Ovary (tissue), 9 donors: ENCODE measurements around the gene CPE. TPM values are rescaled to one million over a fixed set of nuclear protein-coding genes. Genes with fewer than 3 reads are reported as not detected.

Source experiments
- DNase-seq, 5 donors: peaks; one replicate each; pipeline ENCODE4 v3.0.0-alpha.2; 2019 to 2020
- H3K27ac ChIP-seq, 2 donors: fragments of 200-600 bp; one replicate each; pipeline versions ENCODE4 v1.5.1 to v1.8.0; 2019 to 2022
- H3K27me3 ChIP-seq: fragments of 200-600 bp; one replicate; pipeline ENCODE4 v1.8.0; 2022
- H3K36me3 ChIP-seq: fragments of 200-600 bp; sonication (generic); one replicate; pipeline ENCODE4 v1.5.1; 2019
- H3K4me1 ChIP-seq: one replicate; pipeline ENCODE4 v1.8.1; 2013; ENCODE audit warnings: mild to moderate bottlenecking, moderate library complexity; ENCODE audit not compliant: insufficient read depth
- H3K4me3 ChIP-seq: fragments of 200-600 bp; sonication (generic); one replicate; pipeline ENCODE4 v1.5.1; 2017
- H3K9me3 ChIP-seq, 2 donors: fragments of 200-600 bp in 1 of 2; sonication (generic) in 1 of 2; one replicate each; pipeline versions ENCODE4 v1.5.1 to v1.8.1; 2013 to 2019; ENCODE audit warnings: mild to moderate bottlenecking in 1 of 2, moderate library complexity in 1 of 2
- EP300 ChIP-seq: sonication (generic); formaldehyde crosslinking; IDR thresholded peaks from one replicate; pipeline ENCODE4 v1.6.1; 2017; ENCODE audit warnings: antibody characterized with exemption
- POLR2A ChIP-seq: fragments of 450-650 bp; IDR thresholded peaks from one replicate; pipeline ENCODE4 v1.6.1; 2017; ENCODE audit warnings: antibody characterized with exemption, mild to moderate bottlenecking, moderate library complexity
- WGBS, 3 donors: extraction: QIAGEN DNeasy Blood & Tissue Kit in 1 of 3; methylation state at CpG; one replicate each; pipeline versions ENCODE4 v1.1.5 to v1.1.7; 2013 to 2017; 5-methylcytosine and 5-hydroxymethylcytosine counted together
- intact Hi-C, 4 donors: fragments of 100-400 bp; cut with DNase I; formaldehyde crosslinking; loops; one replicate each; pipeline versions ENCODE4 v1.11.0 to v1.15.1; 2022 to 2023
- polyA plus RNA-seq, 2 donors: library from polyadenylated mRNA; stranded (reverse); fragments of 200-250 nt in 1 of 2; fragments of 350-450 nt in 1 of 2; fragmentation: Illumina TruSeq in 1 of 2; extraction: RNeasy Lipid Tissue Mini Kit (QIAGEN cat#74804) in 1 of 2; gene quantifications; one replicate each; pipeline ENCODE4 v1.2.3, GENCODE V29; 2013 to 2014
- total RNA-seq, 7 donors: library from RNA; depleted of rRNA in 2 of 7; stranded (reverse); fragments of >200 nt in 2 of 7; fragmentation: NEBNext Ultra II Directional in 3 of 7; extraction: Animal tissue kit (Norgen Biotek cat#: 25700) in 3 of 7; gene quantifications; one replicate each; pipeline versions ENCODE4 v1.1.0 to v1.2.4, GENCODE V29; 2016 to 2023
- TF ChIP-seq, protein P1 (sequence below), 3 donors: fragments of 450-650 bp in 2 of 3; fragments of 200-600 bp in 1 of 3; IDR thresholded peaks; one replicate each; pipeline versions ENCODE4 v1.5.1 to v1.8.0; 2016 to 2022; ENCODE audit warnings: antibody characterized with exemption in 3 of 3, mild to moderate bottlenecking in 1 of 3
- donor health status: DM: no; HTN: no; CAD: no; lungs with moderate emphysema.
- donor health status: DM: no; HTN: no; CAD: no.
- donor health status: Bipolar disorder and iron deficiency.
- donor health status: DM: yes; HTN: yes; CAD: no.
- donor health status: DM: no; HTN: no; CAD: no.
- donor health status: DM: yes; HTN: yes; CAD: no.

Gene CPE
- total and polyA plus RNA-seq, 9 donors: 19.9 to 207 (median 69.2) TPM

DNA sequence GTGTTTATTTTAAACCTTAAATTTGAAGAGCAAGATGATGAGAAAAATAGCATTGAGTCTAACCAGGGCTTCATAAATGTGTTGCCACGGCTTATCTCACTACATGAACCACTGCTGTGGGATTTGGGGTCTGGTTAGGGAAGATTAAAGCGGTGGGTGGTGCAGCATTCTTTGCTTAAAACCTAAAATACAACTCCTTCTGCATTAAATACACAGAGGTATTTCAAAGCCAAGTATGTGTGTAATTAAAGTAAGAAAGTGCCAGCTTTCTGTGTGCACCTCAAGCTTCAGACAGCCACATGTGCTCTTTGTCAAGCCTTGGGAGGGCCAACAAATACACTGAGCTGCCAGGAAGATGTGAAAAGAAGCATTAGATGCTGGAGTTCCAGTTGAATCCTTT, 128.0 kb downstream of the CPE start:
- TF ChIP-seq EP300 (no peak), POLR2A (no peak)
- TF ChIP-seq, protein P1, sequence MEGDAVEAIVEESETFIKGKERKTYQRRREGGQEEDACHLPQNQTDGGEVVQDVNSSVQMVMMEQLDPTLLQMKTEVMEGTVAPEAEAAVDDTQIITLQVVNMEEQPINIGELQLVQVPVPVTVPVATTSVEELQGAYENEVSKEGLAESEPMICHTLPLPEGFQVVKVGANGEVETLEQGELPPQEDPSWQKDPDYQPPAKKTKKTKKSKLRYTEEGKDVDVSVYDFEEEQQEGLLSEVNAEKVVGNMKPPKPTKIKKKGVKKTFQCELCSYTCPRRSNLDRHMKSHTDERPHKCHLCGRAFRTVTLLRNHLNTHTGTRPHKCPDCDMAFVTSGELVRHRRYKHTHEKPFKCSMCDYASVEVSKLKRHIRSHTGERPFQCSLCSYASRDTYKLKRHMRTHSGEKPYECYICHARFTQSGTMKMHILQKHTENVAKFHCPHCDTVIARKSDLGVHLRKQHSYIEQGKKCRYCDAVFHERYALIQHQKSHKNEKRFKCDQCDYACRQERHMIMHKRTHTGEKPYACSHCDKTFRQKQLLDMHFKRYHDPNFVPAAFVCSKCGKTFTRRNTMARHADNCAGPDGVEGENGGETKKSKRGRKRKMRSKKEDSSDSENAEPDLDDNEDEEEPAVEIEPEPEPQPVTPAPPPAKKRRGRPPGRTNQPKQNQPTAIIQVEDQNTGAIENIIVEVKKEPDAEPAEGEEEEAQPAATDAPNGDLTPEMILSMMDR (IDR thresholded peaks at IDR 0.05): no peak
- Histone ChIP-seq H3K27ac (no peak overlapping the region), H3K36me3 (no peaks in the 10 kb centered on the region)

DNA sequence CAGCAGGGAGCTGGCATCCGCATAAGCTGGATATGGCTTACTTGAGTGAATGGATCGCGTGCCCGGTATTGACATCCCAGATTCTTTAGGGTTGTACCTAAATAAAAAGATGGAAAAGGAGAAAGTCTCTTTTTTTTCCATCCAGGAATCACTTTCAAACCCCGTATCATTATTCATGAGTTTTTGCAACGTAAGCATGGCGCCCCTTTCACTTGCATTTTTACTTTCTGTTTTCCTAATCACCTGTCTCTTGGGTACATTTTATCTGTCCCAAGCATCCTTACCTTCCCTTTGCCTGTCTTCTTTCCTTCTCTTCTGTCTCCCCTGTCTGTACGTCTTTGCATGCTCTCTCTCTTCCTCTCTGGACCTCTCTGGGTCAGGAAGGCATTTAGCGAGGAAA, 128.6 kb downstream of the CPE start:
- Histone ChIP-seq H3K4me1 (no peaks in the 10 kb centered on the region), H3K27me3 (no peaks in the 10 kb centered on the region), H3K36me3 (no peaks in the 10 kb centered on the region), H3K9me3 (no peaks in the 10 kb centered on the region), H3K27ac (no peak overlapping the region), H3K4me3 (no peak overlapping the region)
- 90 to 94% (median 93%) methylated on average over 9 of the region's 9 CpGs for WGBS, 3 donors
- no peak for DNase-seq
- TF ChIP-seq EP300 (no peak), POLR2A (no peak)
- TF ChIP-seq, protein P1 (IDR thresholded peaks at IDR 0.05): no peak
- intact Hi-C loops: no loop called here

More for the DNA sequence above, 128.0 kb downstream of the CPE start:
- intact Hi-C loops: no loop called here
- no peaks in the 10 kb centered on the region for H3K9me3 ChIP-seq
- no peak overlapping the region for H3K4me3 ChIP-seq
- 47 to 62% (median 49%) methylated on average over 2 of the region's 2 CpGs for WGBS, 3 donors
- DNase-seq: no peak
- no peaks in the 10 kb centered on the region for H3K27me3 ChIP-seq
- no peaks in the 10 kb centered on the region for H3K4me1 ChIP-seq

DNA sequence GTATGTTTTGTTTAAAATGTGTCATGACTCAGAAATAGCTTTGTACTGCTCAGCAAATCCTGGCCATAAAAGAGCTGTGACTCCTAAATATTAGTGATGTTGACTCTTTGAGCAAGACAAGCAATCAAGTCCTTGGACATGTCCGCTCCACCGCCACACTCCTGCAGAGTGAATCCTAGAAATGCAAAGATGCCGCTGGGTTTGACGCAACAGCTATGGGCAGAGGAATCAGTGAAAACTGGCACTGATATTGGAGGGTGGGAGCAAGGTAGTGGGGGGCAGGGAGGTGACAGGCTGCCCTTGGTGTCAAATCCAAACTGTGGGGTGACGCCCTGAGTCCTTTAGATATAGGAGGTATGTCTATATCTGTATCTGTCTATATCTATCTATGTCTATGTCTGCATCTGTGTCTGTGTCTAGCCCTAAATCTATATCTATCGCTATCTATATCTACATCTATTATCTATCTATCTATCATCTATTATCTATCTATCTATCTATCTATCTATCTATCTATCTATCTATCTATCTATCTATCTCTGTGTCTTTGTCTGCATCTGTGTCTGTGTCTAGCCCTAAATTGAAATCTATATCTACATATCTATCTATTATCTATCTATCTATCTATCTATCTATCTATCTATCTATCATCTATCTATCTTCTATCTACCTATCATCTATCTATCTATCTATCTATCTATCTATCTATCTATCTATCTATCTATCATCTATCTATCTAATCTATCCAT, 129.7 kb downstream of the CPE start:
- Histone ChIP-seq H3K4me3 (no peak overlapping the region), H3K9me3 (no peaks in the 10 kb centered on the region), H3K4me1 (no peaks in the 10 kb centered on the region), H3K27ac (no peak overlapping the region), H3K36me3 (no peaks in the 10 kb centered on the region), H3K27me3 (no peaks in the 10 kb centered on the region)
- intact Hi-C loops: no loop called here
- DNase-seq: no peak
- TF ChIP-seq POLR2A (no peak), EP300 (no peak)
- TF ChIP-seq, protein P1 (IDR thresholded peaks at IDR 0.05): no peak
- WGBS, 3 donors: 95 to 98% (median 98%) methylated on average over 6 of the region's 6 CpGs

DNA sequence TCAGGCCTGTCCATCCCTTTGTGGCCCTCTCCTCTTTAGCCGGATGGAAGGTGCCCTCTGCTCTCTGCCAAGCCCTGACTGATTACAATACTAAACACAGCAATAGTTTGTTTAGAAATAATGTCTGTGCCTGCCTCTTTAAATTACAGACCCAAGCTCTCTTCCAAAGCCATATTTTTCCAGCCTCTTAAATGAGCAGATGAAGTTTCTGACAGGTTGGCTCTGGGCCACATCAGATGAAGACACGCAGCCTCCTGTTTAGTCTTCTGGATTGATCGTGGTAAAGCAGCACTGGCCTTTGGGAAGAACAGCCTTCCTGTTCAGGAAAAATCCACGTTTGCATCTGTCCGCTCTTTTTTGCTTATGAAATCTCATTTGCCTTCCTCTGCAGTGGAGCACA, 133.6 kb downstream of the CPE start:
- TF ChIP-seq, protein P1 (IDR thresholded peaks at IDR 0.05): no peak
- TF ChIP-seq POLR2A (no peak), EP300 (no peak)
- H3K9me3 ChIP-seq: no peaks in the 10 kb centered on the region
- H3K27me3 ChIP-seq: no peaks in the 10 kb centered on the region
- intact Hi-C loops: no loop called here
- 36 to 40% (median 39%) methylated on average over 5 of the region's 5 CpGs for WGBS, 3 donors
- H3K4me3 ChIP-seq: no peak overlapping the region
- DNase-seq: no peak
- H3K4me1 ChIP-seq: no peaks in the 10 kb centered on the region
- no peaks in the 10 kb centered on the region for H3K36me3 ChIP-seq
- no peak overlapping the region for H3K27ac ChIP-seq
